WTC11 (cell line): ENCODE results near the gene DPH5.

Experiments used
- JUN ChIP-seq: sonication (generic); formaldehyde crosslinking; IDR thresholded peaks from 2 replicates; pipeline ENCODE4 v1.8.0; 2023; ENCODE audit warnings: mild to moderate bottlenecking, missing genetic modification reagents
- NFYB ChIP-seq: sonication (generic); formaldehyde crosslinking; conservative IDR thresholded peaks from 2 replicates; pipeline ENCODE4 v1.8.0; 2022; ENCODE audit warnings: low read depth, missing genetic modification reagents
- USF1 ChIP-seq: sonication (generic); formaldehyde crosslinking; IDR thresholded peaks from 2 replicates; pipeline ENCODE4 v1.8.0; 2022; ENCODE audit warnings: mild to moderate bottlenecking, missing genetic modification reagents
- USF2 ChIP-seq: sonication (generic); formaldehyde crosslinking; IDR thresholded peaks from 2 replicates; pipeline ENCODE4 v1.8.1; 2023; ENCODE audit warnings: mild to moderate bottlenecking, missing genetic modification reagents, moderate library complexity
- TF ChIP-seq, protein P1 (sequence below): fragments of 200-600 bp; IDR thresholded peaks from 2 replicates; pipeline ENCODE4 v1.8.0; 2022; ENCODE audit warnings: antibody characterized with exemption
- TF ChIP-seq, protein P2 (sequence below): sonication (generic); formaldehyde crosslinking; IDR thresholded peaks from 2 replicates; pipeline ENCODE4 v1.8.1; 2023; ENCODE audit warnings: mild to moderate bottlenecking, missing genetic modification reagents

- TF ChIP-seq, protein P1, sequence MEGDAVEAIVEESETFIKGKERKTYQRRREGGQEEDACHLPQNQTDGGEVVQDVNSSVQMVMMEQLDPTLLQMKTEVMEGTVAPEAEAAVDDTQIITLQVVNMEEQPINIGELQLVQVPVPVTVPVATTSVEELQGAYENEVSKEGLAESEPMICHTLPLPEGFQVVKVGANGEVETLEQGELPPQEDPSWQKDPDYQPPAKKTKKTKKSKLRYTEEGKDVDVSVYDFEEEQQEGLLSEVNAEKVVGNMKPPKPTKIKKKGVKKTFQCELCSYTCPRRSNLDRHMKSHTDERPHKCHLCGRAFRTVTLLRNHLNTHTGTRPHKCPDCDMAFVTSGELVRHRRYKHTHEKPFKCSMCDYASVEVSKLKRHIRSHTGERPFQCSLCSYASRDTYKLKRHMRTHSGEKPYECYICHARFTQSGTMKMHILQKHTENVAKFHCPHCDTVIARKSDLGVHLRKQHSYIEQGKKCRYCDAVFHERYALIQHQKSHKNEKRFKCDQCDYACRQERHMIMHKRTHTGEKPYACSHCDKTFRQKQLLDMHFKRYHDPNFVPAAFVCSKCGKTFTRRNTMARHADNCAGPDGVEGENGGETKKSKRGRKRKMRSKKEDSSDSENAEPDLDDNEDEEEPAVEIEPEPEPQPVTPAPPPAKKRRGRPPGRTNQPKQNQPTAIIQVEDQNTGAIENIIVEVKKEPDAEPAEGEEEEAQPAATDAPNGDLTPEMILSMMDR, result no peak
- TF ChIP-seq NFYB (CRISPR knock-in tag) (no peak), USF2 (CRISPR knock-in tag) (no peak), JUN (CRISPR knock-in tag) (no peak), USF1 (CRISPR knock-in tag) (no peak)
- TF ChIP-seq, protein P2, sequence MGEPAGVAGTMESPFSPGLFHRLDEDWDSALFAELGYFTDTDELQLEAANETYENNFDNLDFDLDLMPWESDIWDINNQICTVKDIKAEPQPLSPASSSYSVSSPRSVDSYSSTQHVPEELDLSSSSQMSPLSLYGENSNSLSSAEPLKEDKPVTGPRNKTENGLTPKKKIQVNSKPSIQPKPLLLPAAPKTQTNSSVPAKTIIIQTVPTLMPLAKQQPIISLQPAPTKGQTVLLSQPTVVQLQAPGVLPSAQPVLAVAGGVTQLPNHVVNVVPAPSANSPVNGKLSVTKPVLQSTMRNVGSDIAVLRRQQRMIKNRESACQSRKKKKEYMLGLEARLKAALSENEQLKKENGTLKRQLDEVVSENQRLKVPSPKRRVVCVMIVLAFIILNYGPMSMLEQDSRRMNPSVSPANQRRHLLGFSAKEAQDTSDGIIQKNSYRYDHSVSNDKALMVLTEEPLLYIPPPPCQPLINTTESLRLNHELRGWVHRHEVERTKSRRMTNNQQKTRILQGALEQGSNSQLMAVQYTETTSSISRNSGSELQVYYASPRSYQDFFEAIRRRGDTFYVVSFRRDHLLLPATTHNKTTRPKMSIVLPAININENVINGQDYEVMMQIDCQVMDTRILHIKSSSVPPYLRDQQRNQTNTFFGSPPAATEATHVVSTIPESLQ, result no peak
Observed at GRCh38 chr1:101064697-101065096, 39.1 kb upstream of the DPH5 start.
